SU-DHL-6 (cell line): Measurements from ENCODE around the gene ADAMTS17.

Experiments used
- EZH2phosphoT487 ChIP-seq: fragments of 200-600 bp; sonication (generic), shearing (Covaris generic); conservative IDR thresholded peaks from 2 replicates; pipeline ENCODE4 v1.6.1; 2018; ENCODE audit warnings: mild to moderate bottlenecking, antibody characterized with exemption, low read length, moderate library complexity, mixed read lengths
- TF ChIP-seq, protein P1 (sequence below): fragments of 200-600 bp; sonication (generic); IDR thresholded peaks from one replicate; pipeline ENCODE4 v1.5.1; 2017; ENCODE audit warnings: antibody characterized with exemption, mild to moderate bottlenecking, low read length, moderate library complexity; ENCODE audit not compliant: insufficient read depth, poor library complexity, severe bottlenecking

DNA sequence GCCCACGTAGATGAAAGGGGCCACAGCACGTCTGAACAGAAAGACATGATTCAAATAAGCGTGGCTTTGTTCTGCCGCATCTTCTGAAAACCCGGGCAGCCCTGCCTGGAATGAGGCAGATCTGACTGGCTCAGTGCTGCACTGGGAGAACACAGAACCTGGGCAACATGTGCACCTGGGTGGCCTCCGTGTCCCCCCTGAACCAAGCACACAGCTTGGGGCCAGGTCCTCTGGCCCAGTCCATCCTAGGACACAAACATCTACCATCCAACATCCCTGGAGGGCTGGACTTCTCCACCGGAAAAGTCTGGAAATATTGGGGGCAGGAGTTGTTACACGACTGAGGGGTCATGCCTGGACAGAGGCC lies 119.4 kb downstream of the ADAMTS17 start:
- TF ChIP-seq, protein P1, sequence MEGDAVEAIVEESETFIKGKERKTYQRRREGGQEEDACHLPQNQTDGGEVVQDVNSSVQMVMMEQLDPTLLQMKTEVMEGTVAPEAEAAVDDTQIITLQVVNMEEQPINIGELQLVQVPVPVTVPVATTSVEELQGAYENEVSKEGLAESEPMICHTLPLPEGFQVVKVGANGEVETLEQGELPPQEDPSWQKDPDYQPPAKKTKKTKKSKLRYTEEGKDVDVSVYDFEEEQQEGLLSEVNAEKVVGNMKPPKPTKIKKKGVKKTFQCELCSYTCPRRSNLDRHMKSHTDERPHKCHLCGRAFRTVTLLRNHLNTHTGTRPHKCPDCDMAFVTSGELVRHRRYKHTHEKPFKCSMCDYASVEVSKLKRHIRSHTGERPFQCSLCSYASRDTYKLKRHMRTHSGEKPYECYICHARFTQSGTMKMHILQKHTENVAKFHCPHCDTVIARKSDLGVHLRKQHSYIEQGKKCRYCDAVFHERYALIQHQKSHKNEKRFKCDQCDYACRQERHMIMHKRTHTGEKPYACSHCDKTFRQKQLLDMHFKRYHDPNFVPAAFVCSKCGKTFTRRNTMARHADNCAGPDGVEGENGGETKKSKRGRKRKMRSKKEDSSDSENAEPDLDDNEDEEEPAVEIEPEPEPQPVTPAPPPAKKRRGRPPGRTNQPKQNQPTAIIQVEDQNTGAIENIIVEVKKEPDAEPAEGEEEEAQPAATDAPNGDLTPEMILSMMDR, result no peak
- TF ChIP-seq EZH2phosphoT487, result no peak
